ENCODE data around the gene GLUL.
A peak's percentile ranks its signal among the peaks of the same experiment; 100 is the strongest.

The GLUL gene

DNA sequence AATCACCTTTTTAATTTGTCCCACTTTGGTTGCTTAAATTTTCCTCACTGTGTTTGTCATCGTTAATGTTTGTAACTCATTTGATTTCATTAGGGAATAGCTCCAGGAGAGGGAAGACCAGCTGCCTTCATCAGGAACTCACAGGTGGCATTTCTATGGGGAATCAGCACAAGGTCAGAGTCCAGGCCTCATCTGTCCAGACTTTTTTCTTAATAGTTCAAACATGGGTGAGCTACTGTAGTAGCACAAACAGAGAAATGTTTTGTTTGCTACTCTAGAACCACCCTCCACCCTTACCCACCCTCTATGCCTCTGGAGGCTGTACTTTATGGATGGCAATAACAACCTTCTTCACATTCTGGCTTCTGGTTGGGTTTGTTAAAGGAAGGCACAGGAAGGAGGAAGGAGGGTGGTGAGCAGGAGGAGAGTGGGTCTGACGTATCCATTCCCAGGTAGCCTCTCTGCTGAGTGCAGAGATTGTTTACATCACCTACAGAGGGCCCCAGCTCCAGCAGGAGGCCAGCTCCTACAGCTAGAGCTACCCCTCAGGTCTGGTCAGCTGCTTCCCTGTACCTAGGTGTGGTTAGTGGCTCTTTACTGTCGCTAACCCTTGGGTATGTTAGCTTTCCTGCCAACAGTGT lies 17.0 kb upstream of the GLUL start:
- H3K4me3 ChIP-seq (ENCODE audit: low read length) = no peak overlapping the region
- TF ChIP-seq, protein P1, sequence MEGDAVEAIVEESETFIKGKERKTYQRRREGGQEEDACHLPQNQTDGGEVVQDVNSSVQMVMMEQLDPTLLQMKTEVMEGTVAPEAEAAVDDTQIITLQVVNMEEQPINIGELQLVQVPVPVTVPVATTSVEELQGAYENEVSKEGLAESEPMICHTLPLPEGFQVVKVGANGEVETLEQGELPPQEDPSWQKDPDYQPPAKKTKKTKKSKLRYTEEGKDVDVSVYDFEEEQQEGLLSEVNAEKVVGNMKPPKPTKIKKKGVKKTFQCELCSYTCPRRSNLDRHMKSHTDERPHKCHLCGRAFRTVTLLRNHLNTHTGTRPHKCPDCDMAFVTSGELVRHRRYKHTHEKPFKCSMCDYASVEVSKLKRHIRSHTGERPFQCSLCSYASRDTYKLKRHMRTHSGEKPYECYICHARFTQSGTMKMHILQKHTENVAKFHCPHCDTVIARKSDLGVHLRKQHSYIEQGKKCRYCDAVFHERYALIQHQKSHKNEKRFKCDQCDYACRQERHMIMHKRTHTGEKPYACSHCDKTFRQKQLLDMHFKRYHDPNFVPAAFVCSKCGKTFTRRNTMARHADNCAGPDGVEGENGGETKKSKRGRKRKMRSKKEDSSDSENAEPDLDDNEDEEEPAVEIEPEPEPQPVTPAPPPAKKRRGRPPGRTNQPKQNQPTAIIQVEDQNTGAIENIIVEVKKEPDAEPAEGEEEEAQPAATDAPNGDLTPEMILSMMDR (conservative IDR thresholded peaks at IDR 0.05; ENCODE audit: low read length) = no peak
- DNase-seq (ENCODE audit: low read depth) = no peak

- TF ChIP-seq, protein P1 (conservative IDR thresholded peaks at IDR 0.05; ENCODE audit: low read length) = no peak
- H3K4me3 ChIP-seq (ENCODE audit: low read length) = no peak overlapping the region
- DNase-seq (ENCODE audit: low read depth) = no peak
Observed at GRCh38 chr1:182407724-182408123, 16.1 kb upstream of the GLUL start.

DNA sequence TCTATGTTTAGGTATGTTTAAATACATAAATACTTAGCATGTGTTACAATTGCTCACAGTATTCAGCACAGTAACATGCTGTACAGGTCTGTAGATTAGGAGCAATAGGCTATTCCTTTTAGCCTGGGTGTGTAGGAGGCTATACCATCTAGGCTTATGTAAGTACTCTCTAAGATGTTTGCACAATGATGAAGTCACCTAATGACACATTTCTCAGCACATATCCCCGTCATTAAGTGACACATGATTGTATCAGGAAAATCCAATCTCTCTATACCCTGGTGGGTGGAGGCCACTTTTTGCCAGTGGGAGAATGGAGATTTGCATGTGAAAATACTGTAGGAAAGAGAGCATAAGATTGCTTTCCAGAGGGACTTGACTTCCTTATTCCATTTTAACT lies 14.4 kb upstream of the GLUL start:
- TF ChIP-seq, protein P1 (conservative IDR thresholded peaks at IDR 0.05; ENCODE audit: low read length) = no peak
- H3K4me3 ChIP-seq (ENCODE audit: low read length) = no peak overlapping the region
- DNase-seq (ENCODE audit: low read depth) = no peak

GRCh38 chr1:182405578-182405977 lies 14.0 kb upstream of the GLUL start:
- no peak overlapping the region for H3K4me3 ChIP-seq (ENCODE audit: low read length)
- TF ChIP-seq, protein P1 (conservative IDR thresholded peaks at IDR 0.05; ENCODE audit: low read length) = no peak
- no peak for DNase-seq (ENCODE audit: low read depth)

GRCh38 chr1:182404781-182405180 lies 13.2 kb upstream of the GLUL start:
- TF ChIP-seq, protein P1 (conservative IDR thresholded peaks at IDR 0.05; ENCODE audit: low read length) = no peak
- no peak for DNase-seq (ENCODE audit: low read depth)
- H3K4me3 ChIP-seq (ENCODE audit: low read length) = no peak overlapping the region

- H3K4me3 ChIP-seq (ENCODE audit: low read length) = no peak within 1 kb of the TSS
- DNase-seq (ENCODE audit: low read depth) = no peak
- TF ChIP-seq, protein P1 (conservative IDR thresholded peaks at IDR 0.05; ENCODE audit: low read length) = no peak
Observed at GRCh38 chr1:182400567-182400966, 9.0 kb upstream of the GLUL start, which contains the start of gene TEDDM1. TEDDM1 (minus strand) TSS chr1:182400667; CDS start chr1:182400485, 182 bp downstream.

- peak; percentile 16 for DNase-seq (ENCODE audit: low read depth)
- TF ChIP-seq, protein P1 (conservative IDR thresholded peaks at IDR 0.05; ENCODE audit: low read length) = no peak
- no peak overlapping the region for H3K4me3 ChIP-seq (ENCODE audit: low read length)
Observed at GRCh38 chr1:182397653-182398393, 6.2 kb upstream of the GLUL start.
